Femur (tissue), 1 donor: Measurements from ENCODE around the gene INTS7.
A peak's percentile ranks its signal among the peaks of the same experiment; 100 is the strongest.
"Not testable (repeated sequence)": the region's sequence is repeated elsewhere in the genome, so short reads cannot be mapped to it uniquely, and the experiment has no call there.

Source experiments
- DNase-seq: peaks from one replicate; pipeline ENCODE4 v3.0.0-alpha.2; 2017

INTS7 gene

DNA sequence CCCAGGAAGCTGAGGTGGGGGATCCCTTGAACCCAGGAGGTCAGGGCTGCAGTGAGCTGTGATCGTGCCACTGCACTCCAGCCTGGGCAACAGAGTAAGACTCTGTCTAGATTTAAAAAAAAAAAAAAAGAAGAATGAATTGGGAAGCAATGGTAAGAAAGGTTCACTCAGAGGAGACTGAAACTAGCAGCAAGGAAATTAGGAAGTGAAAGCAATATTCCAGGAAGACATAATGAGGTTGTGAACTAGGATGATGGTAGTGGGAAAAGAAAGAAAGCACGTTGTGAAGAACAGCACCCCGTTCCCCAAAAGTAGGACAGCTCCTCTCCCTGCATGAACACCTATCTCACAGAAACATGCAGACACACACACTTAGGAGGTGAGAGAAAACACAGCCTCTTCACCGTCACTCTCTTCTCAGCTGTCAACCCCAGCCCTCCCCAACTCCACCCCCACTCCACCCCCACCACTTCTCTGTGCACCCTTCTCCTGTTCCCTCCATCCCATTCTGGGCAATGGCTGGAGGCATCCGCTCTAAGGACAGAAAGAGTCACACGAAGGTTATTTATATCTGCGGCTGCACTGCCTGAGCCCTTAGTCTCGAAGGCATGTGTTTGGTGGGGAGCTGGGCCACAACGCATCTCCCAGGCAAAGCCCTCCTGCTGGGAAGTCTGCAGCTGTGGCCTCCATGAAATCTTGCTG, 103.0 kb downstream of the INTS7 start:
- peak; percentile 37 for DNase-seq

DNA sequence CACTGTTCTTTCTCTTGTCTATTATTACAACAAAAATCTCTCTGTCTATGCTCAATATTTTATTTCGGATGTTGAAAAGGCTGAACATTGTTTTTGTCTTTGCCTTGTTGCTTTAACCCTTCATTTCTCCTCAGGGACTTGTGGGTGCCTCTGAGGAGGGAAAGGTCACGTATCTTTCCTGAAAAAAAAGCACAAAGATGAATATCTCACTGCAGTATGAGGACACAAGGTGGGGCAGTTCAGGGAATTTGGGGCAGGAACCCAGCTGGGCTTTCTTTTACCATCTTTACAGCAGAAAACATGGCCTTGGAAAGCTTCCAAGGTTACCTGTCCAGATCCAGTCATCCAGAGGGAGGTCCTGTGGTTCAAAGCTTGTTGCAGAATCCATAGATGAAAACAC, 105.7 kb downstream of the INTS7 start:
- no peak for DNase-seq

DNA sequence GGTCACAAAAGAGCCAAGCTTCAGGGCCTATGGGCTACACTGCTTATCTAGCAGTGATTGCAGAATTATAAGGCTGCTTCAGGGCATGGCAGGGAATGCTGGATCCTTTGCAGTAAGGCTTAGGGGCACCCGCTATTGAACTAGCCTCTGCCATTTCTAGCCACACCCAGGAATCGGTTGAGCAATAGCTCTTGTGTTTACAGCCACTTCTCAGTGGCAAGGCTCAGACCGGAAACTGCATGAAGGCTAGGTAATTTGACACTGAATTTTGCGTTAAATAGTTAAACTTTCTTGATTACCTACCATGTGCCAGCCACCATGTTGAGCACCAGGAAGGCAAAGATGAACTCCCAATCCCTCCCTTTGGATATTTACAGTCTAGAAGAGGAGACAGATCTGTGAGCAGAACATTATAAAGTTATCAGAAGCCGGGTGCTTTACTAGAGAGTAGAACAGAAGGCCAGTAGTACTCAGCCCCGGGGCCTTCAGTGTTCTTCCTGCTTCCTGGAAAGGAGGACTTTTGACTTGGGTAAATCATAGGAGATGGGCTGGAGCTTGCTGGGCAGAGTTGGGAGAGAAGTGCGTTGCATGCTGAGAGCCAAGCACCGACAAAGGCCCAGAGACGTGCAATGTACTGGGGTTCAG, 106.2 kb downstream of the INTS7 start:
- no peak for DNase-seq

DNA sequence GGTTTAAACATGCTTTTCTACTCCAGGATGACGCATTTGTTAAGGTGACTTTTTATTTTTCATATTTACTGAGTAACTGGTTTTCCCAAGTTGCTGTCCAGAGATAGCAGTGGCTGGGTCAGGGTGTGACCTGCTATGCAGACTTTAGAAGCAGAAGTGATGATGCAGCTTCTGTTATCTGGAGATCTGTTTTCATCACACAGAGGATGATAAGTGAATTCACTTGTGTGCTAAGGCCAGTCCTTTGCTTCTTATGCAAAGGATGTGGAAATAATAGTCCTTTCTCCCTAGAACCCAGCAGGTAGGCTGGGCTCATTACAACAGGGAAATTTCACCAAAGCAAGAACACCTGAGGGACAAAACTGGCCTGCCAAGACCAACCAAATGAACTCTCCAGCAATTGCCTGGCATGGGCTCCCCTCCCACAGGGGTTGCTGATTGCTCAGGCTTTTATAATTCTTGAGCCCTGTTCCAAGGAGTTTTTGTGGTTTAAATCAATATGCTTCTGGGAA, 107.0 kb downstream of the INTS7 start:
- no peak for DNase-seq

DNA sequence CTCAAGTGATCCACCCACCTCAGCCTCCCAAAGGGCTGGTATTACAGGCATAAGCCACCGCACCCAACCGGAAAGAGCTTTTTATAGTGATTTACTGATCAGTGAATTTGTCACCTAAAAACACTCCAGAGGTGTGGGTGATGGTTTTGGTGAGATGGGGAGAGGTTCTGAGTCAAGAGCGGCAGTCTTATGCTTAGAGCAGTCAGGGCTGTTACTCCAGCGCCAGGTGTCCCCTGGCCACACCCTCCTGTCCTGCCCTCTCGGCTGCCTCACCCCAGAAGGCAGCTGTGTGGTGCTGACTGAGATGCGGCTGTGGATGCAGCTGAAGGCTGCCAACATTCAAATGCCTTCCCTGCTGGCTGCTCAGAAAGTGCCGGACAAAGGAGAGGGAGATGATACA, 110.3 kb downstream of the INTS7 start:
- DNase-seq, result peak; percentile 66

DNA sequence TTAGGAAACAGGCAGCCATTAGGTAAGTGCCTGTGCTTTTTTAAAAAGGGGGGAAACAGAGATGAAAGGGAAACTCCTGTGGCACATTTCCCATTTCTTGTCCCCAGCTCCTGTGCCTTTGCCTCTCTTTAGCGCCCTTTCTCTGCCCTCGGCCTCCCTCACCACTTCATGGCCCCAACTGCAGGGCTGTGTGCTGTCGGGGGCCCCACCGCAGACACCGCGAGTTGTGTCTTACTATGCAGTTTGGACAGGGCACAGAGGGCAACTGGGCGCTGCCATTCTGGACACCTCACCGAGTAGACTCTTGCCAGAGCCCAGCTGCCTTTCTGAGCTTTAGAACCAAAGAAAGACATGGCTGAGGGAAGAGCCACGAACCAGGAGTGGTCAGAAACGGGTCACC, 111.1 kb downstream of the INTS7 start:
- no peak for DNase-seq

DNA sequence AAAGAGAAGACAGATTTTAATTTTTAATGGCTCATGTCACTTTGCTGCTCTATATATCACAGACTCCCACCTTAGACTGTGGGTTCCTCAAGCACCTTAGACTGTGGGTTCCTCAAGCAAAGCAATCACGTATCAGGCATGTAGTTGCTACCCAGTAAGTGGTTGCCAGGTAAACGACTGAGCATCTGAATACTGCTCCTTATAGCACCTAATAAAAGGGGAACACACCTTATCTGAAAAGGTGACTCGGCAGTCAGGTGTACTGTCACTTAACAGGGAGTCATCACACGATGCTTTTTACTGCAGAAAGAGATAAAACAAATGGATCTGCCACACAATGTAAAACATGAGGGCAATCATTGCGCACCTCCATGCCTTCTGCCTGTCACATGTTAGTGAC, 112.3 kb downstream of the INTS7 start:
- DNase-seq, result no peak

DNA sequence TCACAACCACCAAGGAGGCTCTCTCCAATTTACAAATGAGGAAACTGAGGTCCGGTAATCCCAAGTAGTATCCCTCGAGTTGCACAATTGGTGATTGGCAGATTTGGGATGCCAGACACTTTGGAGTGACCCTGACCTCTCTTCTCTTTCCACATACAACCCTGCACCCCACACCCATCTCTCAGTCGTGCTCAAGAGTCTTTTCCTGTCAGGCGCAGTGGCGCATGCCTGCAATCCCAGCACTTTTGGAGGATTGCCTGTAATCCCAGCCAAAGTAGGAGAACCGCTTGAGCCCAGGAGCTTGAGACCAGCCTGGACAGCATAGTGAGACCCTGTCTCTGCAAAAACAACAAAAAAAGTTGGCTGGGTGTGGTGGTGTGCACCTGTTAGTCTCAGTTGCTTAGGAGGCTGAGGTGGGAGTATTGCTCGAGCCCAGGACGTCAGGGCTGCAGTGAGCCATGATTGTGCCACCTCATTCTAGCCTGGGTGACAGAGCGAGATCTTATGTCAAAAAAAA, 113.7 kb downstream of the INTS7 start:
- no peak for DNase-seq

DNA sequence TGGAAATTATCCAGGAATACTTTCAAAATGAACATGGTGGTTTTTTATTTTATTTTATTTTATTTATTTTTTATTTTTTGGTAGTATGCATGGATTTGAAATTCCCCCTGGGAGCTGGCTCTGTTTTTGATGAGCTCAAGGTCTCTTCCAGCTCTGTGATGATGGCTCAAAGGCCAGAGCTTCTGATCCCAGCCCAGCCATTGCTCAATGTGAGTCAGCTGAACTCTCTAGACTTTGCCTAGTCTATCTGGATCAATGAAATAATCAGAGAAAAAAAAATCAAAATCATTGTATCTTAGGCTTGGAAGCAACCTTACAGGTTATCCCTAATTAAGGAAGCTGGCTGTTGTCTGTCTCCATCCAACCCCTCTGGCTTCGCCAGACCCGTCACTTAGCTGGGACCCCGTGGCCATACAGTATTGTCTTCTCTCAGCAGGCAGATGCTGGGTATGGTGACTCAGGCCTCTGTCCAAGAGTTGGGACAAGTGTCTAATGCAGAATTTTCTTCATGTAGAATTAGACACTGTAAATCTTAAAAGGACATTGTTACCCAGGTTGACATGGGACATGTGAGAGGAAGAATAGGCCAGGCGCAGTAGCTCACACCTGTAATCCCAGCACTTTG, 114.6 kb downstream of the INTS7 start:
- DNase-seq, result no peak

DNA sequence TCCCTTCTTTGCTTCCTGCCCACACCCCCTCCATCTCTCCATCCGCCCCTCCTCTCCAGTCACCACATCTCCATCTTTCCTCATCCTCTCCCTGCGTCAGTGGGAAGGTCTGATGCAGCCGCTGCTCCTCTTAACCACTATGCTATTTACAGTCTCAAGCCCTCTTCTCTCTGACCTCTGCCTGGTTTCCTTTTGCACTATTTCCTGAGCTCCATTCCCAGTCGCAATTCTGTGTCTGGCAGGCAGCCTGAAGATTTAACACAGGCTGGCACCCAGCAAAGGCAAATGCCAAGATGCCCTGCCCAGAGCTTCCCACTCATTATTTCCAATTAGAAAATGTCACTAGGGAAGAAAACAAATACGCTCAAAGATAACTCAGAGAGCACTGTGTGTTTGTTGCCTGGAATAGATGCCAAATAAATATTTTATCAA, 115.2 kb downstream of the INTS7 start:
- peak; percentile 30 for DNase-seq

DNA sequence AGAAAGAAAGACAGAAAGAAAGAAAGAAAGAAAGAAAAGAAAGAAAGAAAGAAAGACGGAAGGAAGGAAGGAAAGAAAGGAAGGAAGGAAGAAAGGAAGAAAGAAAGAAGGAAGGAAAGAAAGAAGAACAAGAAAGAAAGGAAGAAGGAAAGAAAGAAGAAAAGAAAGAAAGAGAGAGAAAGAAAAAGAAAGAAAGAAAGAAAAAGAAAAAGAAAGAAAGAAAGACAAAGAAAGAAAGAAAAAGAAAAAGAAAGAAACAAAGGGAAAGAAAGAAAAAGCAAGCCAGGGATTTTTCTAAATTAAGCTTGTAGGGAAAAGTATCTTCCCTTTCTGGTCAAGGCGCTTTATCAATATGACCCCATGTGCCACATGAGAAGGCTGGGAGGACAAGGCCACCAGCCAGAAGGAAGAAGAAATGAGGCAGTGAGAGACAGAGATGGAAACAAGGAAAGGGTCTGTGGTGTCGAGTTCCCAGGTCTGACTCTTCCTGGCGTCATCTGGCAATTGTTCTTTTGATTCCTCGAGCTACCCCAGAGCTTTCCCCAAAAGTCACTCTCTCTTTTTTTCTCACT, 116.4 kb downstream of the INTS7 start:
- DNase-seq, result no peak

DNA sequence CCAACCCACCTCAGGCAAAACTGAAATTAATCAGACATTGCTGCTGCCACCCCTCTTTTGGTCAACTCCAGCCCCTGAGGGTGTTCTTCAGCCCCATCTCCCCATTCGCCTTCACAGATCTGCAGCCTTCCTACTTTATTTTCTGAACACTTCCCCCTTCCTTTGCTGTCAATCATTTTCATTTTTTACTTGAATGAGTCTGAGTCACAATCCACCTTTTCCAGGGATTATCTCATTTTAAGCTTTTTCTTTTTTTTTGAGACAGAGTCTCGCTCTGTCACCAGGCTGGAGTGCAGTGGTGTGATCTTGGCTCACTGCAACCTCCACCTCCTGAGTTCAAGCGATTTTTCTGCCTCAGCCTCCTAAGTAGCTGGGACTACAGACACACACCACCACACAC, 118.9 kb downstream of the INTS7 start:
- DNase-seq, result not testable (repeated sequence)

DNA sequence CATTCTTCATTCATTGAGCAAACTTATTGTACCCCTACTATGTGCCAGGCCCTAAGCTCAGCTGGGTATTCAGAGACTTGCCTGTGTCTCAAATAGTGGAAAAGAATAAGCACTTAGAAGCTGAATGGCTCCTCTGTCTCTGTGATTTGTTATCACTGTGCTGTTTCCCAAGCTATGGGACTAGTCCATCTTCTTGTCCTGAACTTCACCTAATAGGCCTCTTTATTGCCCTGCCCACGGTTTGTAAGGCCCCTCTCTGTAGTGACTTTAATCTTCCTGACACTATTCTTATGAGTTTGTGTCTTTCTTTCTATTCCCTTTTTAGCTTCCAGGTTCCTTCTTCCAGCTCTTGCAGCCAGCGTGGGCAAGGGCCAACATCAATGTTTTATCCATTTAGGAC, 119.4 kb downstream of the INTS7 start:
- no peak for DNase-seq

DNA sequence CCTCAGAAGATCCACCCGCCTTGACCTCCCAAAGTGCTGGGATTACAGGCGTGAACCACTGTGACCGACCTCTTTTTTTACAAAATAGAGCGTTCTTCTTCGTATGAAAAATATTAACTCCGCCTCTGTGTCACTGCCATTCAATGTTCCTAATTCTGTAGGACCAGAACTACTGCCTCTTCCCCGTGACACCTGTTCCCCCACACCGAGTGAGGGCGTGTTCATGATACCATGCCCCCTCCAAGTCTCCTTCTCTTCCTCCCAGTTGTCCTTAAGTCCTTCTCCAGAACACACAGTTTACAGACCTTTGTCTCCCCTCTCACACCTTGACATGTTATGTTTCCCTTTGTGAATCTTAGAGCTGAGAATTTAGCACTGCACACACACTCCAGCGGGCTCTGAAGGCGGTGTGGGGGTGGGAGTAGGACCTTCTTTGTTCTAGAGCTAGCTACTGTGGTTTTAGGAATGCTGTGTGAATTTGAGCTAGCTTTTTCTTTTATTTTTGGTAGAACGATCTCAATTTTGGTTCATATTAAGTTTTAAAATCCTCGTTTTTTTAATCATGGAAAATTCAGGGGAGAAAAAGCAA, 122.4 kb downstream of the INTS7 start:
- no peak for DNase-seq

DNA sequence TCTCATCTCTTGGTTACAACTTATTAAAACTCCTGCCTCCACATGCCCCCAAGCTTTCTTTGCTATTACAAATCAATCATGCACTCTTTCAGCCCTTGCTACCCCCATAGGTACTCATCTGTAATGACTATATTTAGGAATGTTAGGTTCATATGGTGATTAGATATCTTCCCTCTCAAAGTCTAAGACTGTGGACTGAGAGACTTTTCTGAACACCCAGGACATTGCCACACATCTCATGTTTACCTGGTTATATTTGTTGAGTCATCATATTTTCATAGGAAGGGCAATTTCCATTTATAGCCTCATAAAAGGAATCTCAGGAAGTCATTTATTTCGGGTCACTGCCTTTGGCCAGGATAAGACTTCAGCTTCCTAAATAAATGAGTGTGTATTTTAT, 123.3 kb downstream of the INTS7 start:
- no peak for DNase-seq

DNA sequence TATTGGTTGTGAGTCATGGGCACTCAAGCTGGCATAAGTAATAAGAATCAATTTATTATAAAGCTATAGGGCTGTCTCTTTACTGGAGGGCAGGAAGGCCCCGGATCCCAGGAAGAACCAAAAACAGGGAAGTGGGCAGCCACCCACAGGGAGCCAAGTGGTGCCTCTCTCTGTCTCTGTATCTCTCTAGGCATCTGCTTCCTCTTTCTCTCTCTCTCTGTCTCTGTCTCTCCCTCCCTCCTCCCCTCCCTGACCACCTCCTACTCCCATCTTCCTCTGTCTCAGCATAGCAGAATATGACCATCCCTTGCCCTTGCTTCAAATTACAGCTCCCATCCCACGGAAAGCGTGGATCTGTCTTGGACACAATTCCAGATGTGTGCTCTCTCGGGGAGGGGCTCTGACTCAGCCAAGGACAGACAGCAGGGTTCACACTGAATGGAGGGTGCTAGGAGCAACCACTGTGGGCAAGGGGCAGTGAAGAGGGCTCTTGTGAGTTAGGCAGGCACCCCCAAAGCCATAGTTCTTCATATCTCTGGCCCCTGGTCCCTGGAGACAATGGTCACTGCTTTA, 124.4 kb downstream of the INTS7 start:
- no peak for DNase-seq

DNA sequence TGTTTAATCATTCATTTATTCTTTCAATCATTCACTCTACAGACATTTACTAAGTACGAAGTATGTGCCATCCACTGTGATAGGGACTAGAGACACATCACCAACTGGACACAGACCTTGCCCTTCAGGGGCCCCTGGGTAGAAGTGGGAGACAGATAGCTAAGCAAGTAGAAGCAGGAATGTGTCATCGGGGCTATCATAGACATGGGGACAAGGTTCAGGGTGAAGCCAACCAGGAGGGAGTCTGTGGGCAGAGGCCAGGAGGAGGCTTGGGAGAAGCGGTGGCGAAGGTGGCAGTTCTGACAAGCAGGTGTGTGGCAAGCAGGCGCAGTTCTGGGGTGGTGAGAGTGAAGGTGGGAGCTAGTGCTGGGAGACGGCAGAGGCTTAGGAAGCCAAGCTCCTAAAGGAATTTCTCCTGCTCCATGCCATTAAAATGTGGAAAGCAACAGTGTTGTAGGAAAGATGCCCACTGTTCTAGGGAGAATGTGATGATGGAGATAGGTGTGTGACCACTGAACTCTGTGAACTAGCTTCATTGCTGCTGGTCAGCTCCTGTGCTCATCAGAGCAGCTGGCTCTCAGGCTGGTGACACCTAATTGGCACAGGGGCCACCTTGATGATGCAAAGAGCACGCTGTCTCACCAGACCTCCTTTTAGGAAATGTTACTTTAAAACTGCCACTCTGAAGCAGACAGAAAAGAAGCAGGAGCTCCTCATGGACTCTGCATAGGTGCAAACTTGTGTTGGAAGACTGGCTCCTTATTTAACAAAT, 125.1 kb downstream of the INTS7 start:
- no peak for DNase-seq

DNA sequence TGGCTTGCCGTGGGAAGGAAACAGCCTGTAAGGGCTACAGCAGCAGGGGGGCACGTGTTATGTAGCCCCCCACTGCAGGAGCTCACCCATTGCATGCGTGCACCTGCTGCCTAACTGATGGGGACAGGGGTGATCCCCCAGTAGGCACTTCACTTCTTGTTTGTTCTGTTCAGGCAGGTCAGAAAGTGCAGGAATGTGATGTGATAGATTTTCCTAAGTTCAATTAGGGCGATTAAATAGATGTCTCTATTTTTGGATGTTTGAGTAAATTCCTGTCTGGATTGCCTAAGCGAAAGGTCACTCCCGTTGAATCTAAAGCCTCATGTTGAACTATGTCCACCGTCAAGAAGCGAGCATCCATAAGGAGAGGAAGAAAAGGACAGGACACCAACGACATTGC, 126.0 kb downstream of the INTS7 start:
- no peak for DNase-seq

DNA sequence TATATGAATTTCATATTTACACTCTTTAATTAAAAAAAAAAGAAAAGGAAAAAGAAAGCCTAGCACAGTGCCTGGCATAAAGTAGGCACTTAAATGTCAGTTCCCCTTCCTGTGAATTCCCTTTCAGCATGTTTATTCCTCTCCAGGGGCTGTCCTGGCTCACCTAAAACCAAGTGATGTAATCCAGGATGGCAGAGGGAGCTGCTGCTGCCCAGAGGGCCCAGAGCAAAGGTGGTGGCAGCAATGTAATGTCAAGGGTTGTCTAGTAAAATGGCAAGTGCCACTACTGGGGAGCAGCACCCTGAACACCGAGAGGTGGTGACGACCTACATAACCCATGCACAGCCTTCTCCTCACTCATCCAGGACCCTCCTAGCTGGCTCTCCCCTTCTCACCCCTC, 126.4 kb downstream of the INTS7 start:
- no peak for DNase-seq

DNA sequence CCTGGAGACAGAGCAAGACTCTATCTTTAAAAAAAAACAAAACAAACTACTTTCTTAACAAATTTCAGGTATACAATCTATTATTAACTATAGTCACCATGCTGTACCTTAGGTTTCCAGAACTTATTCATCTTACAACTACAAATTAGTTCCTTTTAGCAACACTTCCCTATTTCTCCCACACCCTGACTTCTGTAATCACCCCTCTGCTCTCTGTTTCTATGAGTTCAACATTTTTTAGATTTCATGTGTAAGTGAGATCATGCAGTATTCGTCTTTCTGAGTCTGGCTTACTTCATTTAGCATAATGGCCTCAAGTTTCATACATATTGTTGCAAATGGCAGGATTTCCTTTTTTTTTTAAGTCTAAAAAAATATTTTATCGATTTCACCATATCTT, 126.9 kb downstream of the INTS7 start:
- no peak for DNase-seq

DNA sequence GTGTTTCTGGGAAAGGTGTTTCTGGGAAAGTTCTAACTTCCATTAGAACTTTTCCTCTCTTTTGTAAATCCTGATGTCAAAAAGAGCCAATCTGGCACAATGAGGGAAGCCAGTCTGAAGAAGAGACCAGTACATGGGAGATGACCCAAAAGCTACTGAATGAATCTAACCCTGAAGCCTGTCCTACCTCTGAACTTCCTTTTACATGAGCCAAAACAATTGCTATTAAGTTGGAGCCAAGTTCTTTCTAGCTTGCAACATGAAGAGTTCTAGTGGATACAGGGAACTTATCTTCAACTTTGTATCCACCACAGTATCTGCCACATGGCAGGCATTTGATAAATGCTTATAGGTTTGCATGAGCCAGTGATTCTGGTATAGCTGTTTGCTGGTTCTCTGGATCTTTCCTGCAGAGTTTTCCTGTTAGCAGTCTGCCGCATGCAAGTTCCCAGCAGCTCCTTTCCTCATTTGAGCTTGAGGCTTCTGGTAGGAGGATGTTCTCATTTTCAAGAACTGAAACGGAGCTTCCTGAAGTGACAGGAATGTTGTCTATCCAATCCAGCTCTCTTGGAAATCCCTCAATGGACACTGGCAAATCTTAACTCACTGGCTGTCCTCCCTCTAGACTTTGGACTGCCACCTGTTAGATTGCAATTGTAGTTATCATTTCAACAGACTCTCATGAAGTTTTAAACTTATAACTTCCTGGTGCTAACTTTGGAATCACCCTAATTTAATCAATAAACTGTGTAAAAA, 131.7 kb downstream of the INTS7 start:
- DNase-seq, result no peak
